ENCODE data around the gene ERF.

The ERF gene

GRCh38 chr19:42212886-42213285 lies 42.0 kb downstream of the ERF start:
- Histone ChIP-seq H3K79me2 (peaks cover 89% of the 10 kb centered on the region), H3K4me2 (ENCODE audit: low read length) (no peak overlapping the region), H3K36me3 (ENCODE audit: control insufficient read depth, insufficient read depth, low read length) (no peaks in the 10 kb centered on the region), H3K9me3 (ENCODE audit: control insufficient read depth, low read length) (no peaks in the 10 kb centered on the region), H2AFZ (no peak overlapping the region), H3K4me1 (peaks cover 19% of the 10 kb centered on the region), H3K27me3 (ENCODE audit: control insufficient read depth, insufficient read depth, low read length) (no peaks in the 10 kb centered on the region), H3K27ac (no peak overlapping the region), H3K4me3 (ENCODE audit: low read depth, low read length) (no peak overlapping the region), H3K9ac (no peak overlapping the region)
- TF ChIP-seq, protein P1, sequence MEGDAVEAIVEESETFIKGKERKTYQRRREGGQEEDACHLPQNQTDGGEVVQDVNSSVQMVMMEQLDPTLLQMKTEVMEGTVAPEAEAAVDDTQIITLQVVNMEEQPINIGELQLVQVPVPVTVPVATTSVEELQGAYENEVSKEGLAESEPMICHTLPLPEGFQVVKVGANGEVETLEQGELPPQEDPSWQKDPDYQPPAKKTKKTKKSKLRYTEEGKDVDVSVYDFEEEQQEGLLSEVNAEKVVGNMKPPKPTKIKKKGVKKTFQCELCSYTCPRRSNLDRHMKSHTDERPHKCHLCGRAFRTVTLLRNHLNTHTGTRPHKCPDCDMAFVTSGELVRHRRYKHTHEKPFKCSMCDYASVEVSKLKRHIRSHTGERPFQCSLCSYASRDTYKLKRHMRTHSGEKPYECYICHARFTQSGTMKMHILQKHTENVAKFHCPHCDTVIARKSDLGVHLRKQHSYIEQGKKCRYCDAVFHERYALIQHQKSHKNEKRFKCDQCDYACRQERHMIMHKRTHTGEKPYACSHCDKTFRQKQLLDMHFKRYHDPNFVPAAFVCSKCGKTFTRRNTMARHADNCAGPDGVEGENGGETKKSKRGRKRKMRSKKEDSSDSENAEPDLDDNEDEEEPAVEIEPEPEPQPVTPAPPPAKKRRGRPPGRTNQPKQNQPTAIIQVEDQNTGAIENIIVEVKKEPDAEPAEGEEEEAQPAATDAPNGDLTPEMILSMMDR (IDR thresholded peaks at IDR 0.05): no peak

DNA sequence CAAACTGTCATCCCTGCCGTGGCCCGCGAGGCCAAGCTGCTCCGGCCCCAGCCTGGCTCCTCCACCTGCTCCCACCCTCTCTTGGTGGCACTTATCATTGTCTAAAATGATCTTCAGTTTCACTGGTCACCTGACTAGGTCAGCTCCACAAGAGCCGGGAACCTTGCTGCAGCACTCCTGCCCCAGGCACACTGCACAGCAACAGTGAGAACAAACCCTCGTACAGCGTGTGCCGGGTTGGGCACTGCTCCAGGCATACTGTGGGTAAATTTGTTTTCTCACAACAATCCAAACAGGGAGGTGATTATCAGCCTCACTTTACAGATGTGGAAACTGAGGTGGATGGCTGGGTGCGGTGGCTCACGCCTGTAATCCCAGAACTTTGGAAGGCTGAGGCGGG lies 46.3 kb downstream of the ERF start:
- Histone ChIP-seq H3K79me2 (peaks cover 84% of the 10 kb centered on the region), H3K27ac (no peak overlapping the region), H3K4me1 (peaks cover 11% of the 10 kb centered on the region), H3K4me3 (ENCODE audit: low read depth, low read length) (no peak overlapping the region), H3K9ac (no peak overlapping the region), H3K9me3 (ENCODE audit: control insufficient read depth, low read length) (no peaks in the 10 kb centered on the region), H3K36me3 (ENCODE audit: control insufficient read depth, insufficient read depth, low read length) (no peaks in the 10 kb centered on the region), H2AFZ (no peak overlapping the region), H3K4me2 (ENCODE audit: low read length) (no peak overlapping the region), H3K27me3 (ENCODE audit: control insufficient read depth, insufficient read depth, low read length) (no peaks in the 10 kb centered on the region)
- TF ChIP-seq, protein P1 (IDR thresholded peaks at IDR 0.05): no peak

DNA sequence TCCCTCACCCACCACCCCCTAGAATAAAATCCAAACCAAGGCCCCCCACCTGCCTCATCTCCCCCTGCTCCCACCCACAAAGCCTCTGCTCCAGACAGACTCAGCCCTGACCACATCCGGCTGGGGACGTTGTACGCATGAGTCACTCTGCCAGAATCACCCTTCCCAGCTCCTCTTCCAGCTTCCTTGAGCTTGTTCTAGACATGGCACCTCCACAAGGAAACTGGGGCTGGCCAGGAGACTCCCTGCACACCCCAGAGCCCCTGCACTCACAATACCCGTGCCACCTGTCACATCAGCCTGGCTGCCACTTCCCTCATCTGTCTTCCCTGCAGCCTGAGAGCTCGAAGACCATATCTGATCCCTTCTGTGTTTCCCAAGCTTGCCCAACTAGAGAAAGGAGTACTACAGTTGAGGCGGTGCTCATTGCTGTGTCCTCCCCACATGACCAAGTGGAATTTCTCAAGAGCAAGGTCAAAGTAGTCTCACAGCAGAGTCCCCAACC lies 47.1 kb downstream of the ERF start:
- no peak overlapping the region for H3K4me2 ChIP-seq (ENCODE audit: low read length)
- H3K27me3 ChIP-seq (ENCODE audit: control insufficient read depth, insufficient read depth, low read length): no peaks in the 10 kb centered on the region
- peaks cover 83% of the 10 kb centered on the region for H3K79me2 ChIP-seq
- no peaks in the 10 kb centered on the region for H3K36me3 ChIP-seq (ENCODE audit: control insufficient read depth, insufficient read depth, low read length)
- H3K4me1 ChIP-seq: peaks cover 12% of the 10 kb centered on the region
- H3K4me3 ChIP-seq (ENCODE audit: low read depth, low read length): no peak overlapping the region
- H3K9ac ChIP-seq: no peak overlapping the region
- H2AFZ ChIP-seq: no peak overlapping the region
- no peak overlapping the region for H3K27ac ChIP-seq
- no peaks in the 10 kb centered on the region for H3K9me3 ChIP-seq (ENCODE audit: control insufficient read depth, low read length)
- TF ChIP-seq, protein P1 (IDR thresholded peaks at IDR 0.05): no peak

DNA sequence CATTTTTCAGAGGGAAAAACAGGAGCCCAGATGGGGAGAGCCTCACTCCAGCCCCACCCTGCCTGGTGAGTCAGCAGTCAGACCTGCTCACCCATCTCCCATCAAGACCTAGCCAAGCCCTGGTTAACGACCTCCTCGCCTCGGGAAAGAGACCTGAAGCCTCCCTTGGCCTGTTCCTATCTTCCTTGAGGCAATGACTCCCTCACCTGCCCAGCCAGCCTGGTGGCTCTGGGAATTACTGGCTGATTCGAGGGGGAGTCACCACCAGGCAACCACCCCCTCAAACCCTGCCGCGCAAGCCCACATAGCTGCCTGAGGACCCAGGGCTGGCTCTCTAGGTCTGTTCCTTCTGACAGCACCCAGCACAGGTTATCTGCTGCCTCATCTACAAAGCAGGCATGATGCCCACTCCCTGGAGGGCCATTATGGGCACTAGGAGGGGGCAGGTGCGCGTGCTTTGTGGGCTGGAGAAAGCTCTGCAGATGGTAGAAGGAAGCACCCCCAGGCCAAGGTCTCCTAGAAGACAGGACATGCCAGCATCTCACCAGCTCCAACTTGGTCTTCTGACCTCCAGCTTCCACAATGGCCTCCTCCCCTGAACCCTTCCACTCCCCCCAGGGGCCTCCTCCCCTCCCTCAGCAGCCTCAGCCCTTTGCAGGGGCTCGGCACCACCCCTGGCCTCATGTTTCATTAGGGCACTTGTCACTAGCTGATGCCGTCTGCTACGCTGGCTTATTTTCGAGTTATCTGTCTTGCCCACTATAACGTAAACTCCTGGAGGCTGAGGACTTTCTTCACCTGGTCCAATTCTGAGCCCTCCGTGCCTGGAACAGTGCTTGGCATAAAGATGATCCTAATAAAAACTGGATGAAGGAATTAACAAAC lies 47.8 kb downstream of the ERF start:
- Histone ChIP-seq H3K27me3 (ENCODE audit: control insufficient read depth, insufficient read depth, low read length) (no peaks in the 10 kb centered on the region), H3K9me3 (ENCODE audit: control insufficient read depth, low read length) (no peaks in the 10 kb centered on the region), H3K36me3 (ENCODE audit: control insufficient read depth, insufficient read depth, low read length) (no peaks in the 10 kb centered on the region), H3K4me3 (ENCODE audit: low read depth, low read length) (no peak overlapping the region), H3K4me2 (ENCODE audit: low read length) (no peak overlapping the region), H3K4me1 (peaks cover 12% of the 10 kb centered on the region), H3K9ac (no peak overlapping the region), H3K79me2 (peaks cover 83% of the 10 kb centered on the region), H2AFZ (no peak overlapping the region), H3K27ac (no peak overlapping the region)
- TF ChIP-seq, protein P1 (IDR thresholded peaks at IDR 0.05): no peak
